Left kidney (tissue), 8 donors: ENCODE data around the gene C12orf54. TPM values are rescaled to one million over a fixed set of nuclear protein-coding genes. Genes with fewer than 3 reads are reported as not detected.
"Not testable (repeated sequence)": the region's sequence is repeated elsewhere in the genome, so short reads cannot be mapped to it uniquely, and the experiment has no call there.

ENCODE experiments used
- DNase-seq: peaks from one replicate; pipeline ENCODE4 v3.0.0-alpha.2; 2013
- long read RNA-seq, 8 donors: transcript quantifications; one replicate each; lab custom pipeline, GENCODE V29; 2026
- polyA plus RNA-seq: library from polyadenylated mRNA; unstranded; fragments of 120-200 nt; gene quantifications from one replicate; pipeline ENCODE4 v1.2.1, GENCODE V29; 2013; ENCODE audit not compliant: insufficient read length

The C12orf54 gene
- 0.60 TPM for polyA plus RNA-seq
- long read RNA-seq, donor 1: 0 reads
- long read RNA-seq, donor 2: 0 reads
- long read RNA-seq, donor 3: 0 reads
- long read RNA-seq, donor 4: 0 reads
- long read RNA-seq, donor 5: 0 reads
- long read RNA-seq, donor 6: 0 reads
- long read RNA-seq, donor 7: 0 reads
- long read RNA-seq, donor 8: 0 reads

- DNase-seq: no peak
These were observed at the start of gene C12orf54 for GRCh38 chr12:48482198-48482597. Gene C12orf54, plus strand, starts transcription at chr12:48482498. Its CDS starts 799 bp downstream, at chr12:48483297.

- not testable (repeated sequence) for DNase-seq
These were observed 48.3 kb upstream of the C12orf54 start for GRCh38 chr12:48434016-48434415.

GRCh38 chr12:48441069-48441468 lies 41.2 kb upstream of the C12orf54 start:
- no peak for DNase-seq

GRCh38 chr12:48442179-48442847 lies 40.0 kb upstream of the C12orf54 start:
- DNase-seq: no peak

GRCh38 chr12:48445538-48445937 lies 36.8 kb upstream of the C12orf54 start:
- no peak for DNase-seq

- DNase-seq: peak; percentile 2
These were observed 36.0 kb upstream of the C12orf54 start for GRCh38 chr12:48446161-48446776.

GRCh38 chr12:48447755-48448154 lies 34.5 kb upstream of the C12orf54 start:
- no peak for DNase-seq

- DNase-seq: no peak
These were observed 30.9 kb upstream of the C12orf54 start for GRCh38 chr12:48451372-48451771.

GRCh38 chr12:48452961-48453360 lies 29.3 kb upstream of the C12orf54 start:
- not testable (repeated sequence) for DNase-seq

- DNase-seq: peak; percentile 3
These were observed 27.6 kb upstream of the C12orf54 start for GRCh38 chr12:48454667-48455066.

GRCh38 chr12:48455116-48455515 lies 27.2 kb upstream of the C12orf54 start:
- no peak for DNase-seq

GRCh38 chr12:48459259-48459658 lies 23.0 kb upstream of the C12orf54 start:
- DNase-seq: no peak

- not testable (repeated sequence) for DNase-seq
These were observed 13.3 kb upstream of the C12orf54 start for GRCh38 chr12:48469027-48469426.

GRCh38 chr12:48472259-48472658 lies 10.0 kb upstream of the C12orf54 start, which contains the start of gene ANP32D:
Gene ANP32D, plus strand, starts transcription at chr12:48472559. Its CDS starts 106 bp downstream, at chr12:48472665.
- no peak for DNase-seq

- no peak for DNase-seq
These were observed 9.2 kb upstream of the C12orf54 start for GRCh38 chr12:48473061-48473460.

- not testable (repeated sequence) for DNase-seq
These were observed 7.8 kb upstream of the C12orf54 start for GRCh38 chr12:48474497-48474896.

- no peak for DNase-seq
These were observed 632 bp downstream of the C12orf54 start for GRCh38 chr12:48482930-48483329.

GRCh38 chr12:48486261-48486660 lies 4.0 kb downstream of the C12orf54 start:
- DNase-seq: no peak

- DNase-seq: no peak
These were observed 4.4 kb downstream of the C12orf54 start for GRCh38 chr12:48486679-48487078.

- no peak for DNase-seq
These were observed 6.7 kb downstream of the C12orf54 start for GRCh38 chr12:48489012-48489411.

GRCh38 chr12:48489456-48489855 lies 7.2 kb downstream of the C12orf54 start:
- DNase-seq: not testable (repeated sequence)

- DNase-seq: not testable (repeated sequence)
These were observed 18.0 kb downstream of the C12orf54 start for GRCh38 chr12:48500281-48500680.

GRCh38 chr12:48506836-48507235 lies 24.5 kb downstream of the C12orf54 start:
- DNase-seq: not testable (repeated sequence)
